Vagina (tissue), 2 donors: ENCODE measurements around the gene SYCP2.

Experiments
- POLR2A ChIP-seq, 2 donors: fragments of 450-650 bp; IDR thresholded peaks; one replicate each; pipeline ENCODE4 v1.6.1; 2017; ENCODE audit warnings: antibody characterized with exemption in 2 of 2, mild to moderate bottlenecking in 2 of 2, moderate library complexity in 2 of 2
- TF ChIP-seq, protein P1 (sequence below), 3 experiments: fragments of 450-650 bp in 2 of 3; fragments of 200-600 bp in 1 of 3; sonication (generic) in 1 of 3; IDR thresholded peaks; one replicate each; pipeline ENCODE4 v1.5.1; 2017 to 2019; ENCODE audit warnings: antibody characterized with exemption in 3 of 3, mild to moderate bottlenecking in 2 of 3, moderate library complexity in 2 of 3

DNA sequence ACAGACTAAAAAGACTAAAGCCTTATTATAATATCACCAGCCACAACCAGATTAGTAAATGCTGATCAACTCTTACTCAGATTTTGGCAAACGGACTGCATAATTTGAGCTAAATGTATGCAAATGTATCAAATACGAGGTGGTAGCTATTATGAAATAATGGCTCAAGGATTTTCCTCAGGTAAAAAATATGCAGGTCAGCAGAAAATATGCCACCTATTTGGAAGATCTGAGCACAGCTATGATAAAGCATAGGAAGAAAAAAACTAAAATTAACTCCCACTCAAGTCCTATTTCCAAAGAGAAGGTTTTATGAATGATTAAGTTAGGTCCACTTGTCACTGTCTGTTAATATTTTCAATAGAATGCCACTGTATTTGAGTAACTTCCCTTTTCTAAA, 22.4 kb downstream of the SYCP2 start:
- TF ChIP-seq, protein P1, sequence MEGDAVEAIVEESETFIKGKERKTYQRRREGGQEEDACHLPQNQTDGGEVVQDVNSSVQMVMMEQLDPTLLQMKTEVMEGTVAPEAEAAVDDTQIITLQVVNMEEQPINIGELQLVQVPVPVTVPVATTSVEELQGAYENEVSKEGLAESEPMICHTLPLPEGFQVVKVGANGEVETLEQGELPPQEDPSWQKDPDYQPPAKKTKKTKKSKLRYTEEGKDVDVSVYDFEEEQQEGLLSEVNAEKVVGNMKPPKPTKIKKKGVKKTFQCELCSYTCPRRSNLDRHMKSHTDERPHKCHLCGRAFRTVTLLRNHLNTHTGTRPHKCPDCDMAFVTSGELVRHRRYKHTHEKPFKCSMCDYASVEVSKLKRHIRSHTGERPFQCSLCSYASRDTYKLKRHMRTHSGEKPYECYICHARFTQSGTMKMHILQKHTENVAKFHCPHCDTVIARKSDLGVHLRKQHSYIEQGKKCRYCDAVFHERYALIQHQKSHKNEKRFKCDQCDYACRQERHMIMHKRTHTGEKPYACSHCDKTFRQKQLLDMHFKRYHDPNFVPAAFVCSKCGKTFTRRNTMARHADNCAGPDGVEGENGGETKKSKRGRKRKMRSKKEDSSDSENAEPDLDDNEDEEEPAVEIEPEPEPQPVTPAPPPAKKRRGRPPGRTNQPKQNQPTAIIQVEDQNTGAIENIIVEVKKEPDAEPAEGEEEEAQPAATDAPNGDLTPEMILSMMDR (IDR thresholded peaks at IDR 0.05), result no peak
- TF ChIP-seq POLR2A (IDR thresholded peaks at IDR 0.05), result no peak
